PC-9 (cell line): ENCODE measurements around the gene B4GALNT1. TPM values are rescaled to one million over a fixed set of nuclear protein-coding genes. Genes with fewer than 3 reads are reported as not detected.

ENCODE experiments used
- BruUV-seq: library from RNA; stranded (reverse); fragments of 400-500 nt; replicated peaks from 2 replicates; lab custom pipeline; 2021; lab: Mats Ljungman, UMichigan
- CTCF ChIA-PET: fragments of 300-600 bp; sonication (Branson Sonifier 250); formaldehyde crosslinking; loops from one replicate; lab custom pipeline; 2022; ENCODE audit warnings: antibody characterized with exemption; lab: Charles Lee
- POLR2A ChIA-PET: fragments of 300-600 bp; sonication (Branson Sonifier 250); formaldehyde crosslinking; loops from one replicate; lab custom pipeline; 2022; ENCODE audit warnings: antibody characterized with exemption; ENCODE audit not compliant: unreplicated experiment; lab: Charles Lee
- DNase-seq, 2 experiments: peaks; one replicate each; pipeline versions ENCODE4 v3.0.0 to v3.0.0-alpha.2; 2015 to 2022; ENCODE audit warnings: mixed read lengths in 1 of 2
- H2AFZ ChIP-seq: fragments of 200-600 bp; sonication (generic); 2 replicates; pipeline ENCODE4 v1.8.1; 2017; ENCODE audit warnings: antibody characterized with exemption
- H3F3A ChIP-seq: fragments of 200-600 bp; sonication (generic); 2 replicates; pipeline ENCODE4 v1.8.1; 2017; ENCODE audit warnings: antibody characterized with exemption, mild to moderate bottlenecking, low read depth; ENCODE audit not compliant: insufficient read depth
- H3K27ac ChIP-seq: fragments of 200-600 bp; sonication (generic); 2 replicates; pipeline ENCODE4 v1.6.1; 2016; ENCODE audit warnings: mixed run types
- H3K27me3 ChIP-seq: fragments of 200-600 bp; sonication (generic); 2 replicates; pipeline ENCODE4 v1.6.1; 2016; ENCODE audit warnings: low read depth, mixed run types; ENCODE audit not compliant: insufficient read depth
- H3K36me3 ChIP-seq: fragments of 200-600 bp; sonication (generic); 2 replicates; pipeline ENCODE4 v1.6.1; 2016; ENCODE audit warnings: low read depth, mixed run types
- H3K4me1 ChIP-seq: fragments of 200-600 bp; sonication (generic); replicated peaks from 2 replicates; pipeline ENCODE4 v1.6.1; 2016; ENCODE audit warnings: mixed run types; ENCODE audit not compliant: insufficient read depth
- H3K4me2 ChIP-seq: fragments of 200-600 bp; sonication (generic); 2 replicates; pipeline ENCODE4 v1.6.1; 2017; ENCODE audit warnings: mixed run types
- H3K4me3 ChIP-seq: fragments of 200-600 bp; sonication (generic); 2 replicates; pipeline ENCODE4 v1.6.1; 2016; ENCODE audit warnings: mixed run types
- H3K79me2 ChIP-seq: fragments of 200-600 bp; sonication (generic); 2 replicates; pipeline ENCODE4 v1.6.1; 2017; ENCODE audit warnings: low read depth, mixed run types
- H3K9me2 ChIP-seq: fragments of 200-600 bp; sonication (generic); 2 replicates; pipeline ENCODE4 v1.8.1; 2017; ENCODE audit warnings: mild to moderate bottlenecking; ENCODE audit not compliant: insufficient read depth
- H3K9me3 ChIP-seq: fragments of 200-600 bp; sonication (generic); 2 replicates; pipeline ENCODE4 v1.8.1; 2016; ENCODE audit warnings: low read depth; ENCODE audit not compliant: insufficient read depth
- H4K20me1 ChIP-seq: fragments of 200-600 bp; sonication (generic); 2 replicates; pipeline ENCODE4 v1.8.1; 2017; ENCODE audit not compliant: insufficient read depth
- CTCF ChIP-seq: fragments of 200-600 bp; sonication (generic); conservative IDR thresholded peaks from 2 replicates; pipeline ENCODE4 v1.6.1; 2017; ENCODE audit warnings: mixed run types, antibody characterized with exemption, mild to moderate bottlenecking, moderate library complexity
- EZH2 ChIP-seq: fragments of 200-600 bp; sonication (generic); IDR thresholded peaks from 2 replicates; pipeline ENCODE4 v1.8.0; 2017; ENCODE audit warnings: antibody characterized with exemption, low read depth
- intact Hi-C: fragments of 100-400 bp; cut with micrococcal nuclease; formaldehyde crosslinking; loops from one replicate; pipeline ENCODE4 v1.10.0; 2022; ENCODE audit not compliant: unreplicated experiment
- total RNA-seq: library from RNA; stranded (reverse); gene quantifications from 2 replicates; pipeline ENCODE4 v1.2.3, GENCODE V29; 2021

The B4GALNT1 gene
- total RNA-seq, 1 experiment from 2014 or later = 15.0 TPM

GRCh38 chr12:57614948-57615500, 18.0 kb downstream of the B4GALNT1 start:
- Histone ChIP-seq H3K27me3 (peaks cover 82% of the 10 kb centered on the region), H3K4me3 (no peak overlapping the region), H3K36me3 (no peaks in the 10 kb centered on the region), H3K4me1 (no peaks in the 10 kb centered on the region), H3K9me3 (no peaks in the 10 kb centered on the region), H3K4me2 (no peak overlapping the region), H3K9me2 (no peaks in the 10 kb centered on the region), H3K27ac (no peak overlapping the region), H4K20me1 (no peaks in the 10 kb centered on the region), H3K79me2 (no peaks in the 10 kb centered on the region), H2AFZ (no peak overlapping the region), H3F3A (no peaks in the 10 kb centered on the region)
- DNase-seq = no peak
- intact Hi-C loops = no loop called here
- CTCF ChIA-PET = no interaction called here
- BruUV-seq = no TSS peak
- POLR2A ChIA-PET = no interaction called here
- no peak for TF ChIP-seq CTCF
- TF ChIP-seq EZH2 = no peak

- no TSS peak for BruUV-seq
- Histone ChIP-seq H3K9me2 (no peaks in the 10 kb centered on the region), H3F3A (no peaks in the 10 kb centered on the region), H3K9me3 (no peaks in the 10 kb centered on the region), H3K4me3 (no peak overlapping the region), H3K79me2 (no peaks in the 10 kb centered on the region), H4K20me1 (no peaks in the 10 kb centered on the region), H3K27ac (no peak overlapping the region), H3K4me1 (no peaks in the 10 kb centered on the region), H2AFZ (no peak overlapping the region), H3K36me3 (no peaks in the 10 kb centered on the region), H3K27me3 (peaks cover 76% of the 10 kb centered on the region), H3K4me2 (no peak overlapping the region)
- intact Hi-C loops = no loop called here
- no peak for DNase-seq
- TF ChIP-seq EZH2 = no peak
- TF ChIP-seq CTCF = no peak
- POLR2A ChIA-PET = no interaction called here
- CTCF ChIA-PET = no interaction called here
Measured at GRCh38 chr12:57614178-57614947, 18.6 kb downstream of the B4GALNT1 start.

DNA sequence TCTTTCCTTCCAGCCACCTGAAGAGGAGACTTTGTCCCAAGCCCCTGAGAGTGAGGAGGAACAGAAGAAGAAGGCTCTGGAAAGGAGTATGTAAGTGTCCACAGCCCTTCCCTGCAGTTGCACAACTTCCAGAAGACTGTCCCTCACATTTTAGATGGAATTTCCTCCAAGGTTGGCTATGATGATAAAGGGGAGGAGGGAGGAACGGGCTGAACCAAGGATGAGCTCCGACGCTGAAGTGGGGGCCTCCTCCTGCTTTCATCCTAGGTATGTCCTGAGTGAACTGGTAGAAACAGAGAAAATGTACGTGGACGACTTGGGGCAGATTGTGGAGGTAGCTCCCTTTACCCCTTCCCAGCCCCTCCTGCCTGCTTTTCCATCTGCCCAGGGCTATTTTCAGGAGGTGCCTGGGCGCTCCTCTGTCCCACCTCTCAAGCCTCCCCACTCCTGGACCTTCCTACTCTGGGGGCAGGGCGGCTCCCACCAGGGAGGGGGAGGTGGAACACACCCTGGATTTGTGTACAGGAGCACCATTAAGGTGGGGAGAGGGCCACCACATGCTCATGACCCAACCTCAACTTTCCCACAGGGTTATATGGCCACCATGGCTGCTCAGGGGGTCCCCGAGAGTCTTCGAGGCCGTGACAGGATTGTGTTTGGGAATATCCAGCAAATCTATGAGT, 19.4 kb downstream of the B4GALNT1 start:
- ChIA-PET CTCF (no interaction called here), POLR2A (interaction anchor here (0.6 kb wide), 1 partner anchor 145 kb away, joined by 4 read pairs; no protein-coding TSS in a partner anchor)
- Histone ChIP-seq H3K4me2 (no peak overlapping the region), H4K20me1 (no peaks in the 10 kb centered on the region), H3F3A (no peaks in the 10 kb centered on the region), H3K9me3 (no peaks in the 10 kb centered on the region), H3K27ac (no peak overlapping the region), H3K27me3 (peaks cover 76% of the 10 kb centered on the region), H3K79me2 (no peaks in the 10 kb centered on the region), H3K4me3 (no peak overlapping the region), H3K36me3 (no peaks in the 10 kb centered on the region), H2AFZ (no peak overlapping the region), H3K4me1 (no peaks in the 10 kb centered on the region), H3K9me2 (no peaks in the 10 kb centered on the region)
- intact Hi-C loops = no loop called here
- DNase-seq = no peak
- TF ChIP-seq EZH2 = no peak
- no peak for TF ChIP-seq CTCF
- BruUV-seq = no TSS peak
